MCF 10A (cell line): ENCODE results near the gene SLC22A5. TPM values are rescaled to one million over a fixed set of nuclear protein-coding genes. Genes with fewer than 3 reads are reported as not detected.

Experiments used
- BruUV-seq: library from RNA; stranded (reverse); fragments of 400-500 nt; replicated peaks from 2 replicates; lab custom pipeline; 2021; lab: Mats Ljungman, UMichigan
- CTCF ChIA-PET: fragments of 300-600 bp; sonication (Branson Sonifier 250); formaldehyde crosslinking; extraction: SDS; loops from one replicate; lab custom pipeline; 2021; ENCODE audit warnings: antibody characterized with exemption, inconsistent platforms; lab: Yijun Ruan, JAX
- POLR2A ChIA-PET: fragments of 300-600, 350-650 bp; sonication (Branson Sonifier 250); formaldehyde crosslinking; extraction: SDS; loops from one replicate; lab custom pipeline; 2020; ENCODE audit warnings: antibody characterized with exemption, inconsistent platforms; lab: Yijun Ruan, JAX
- DNase-seq: peaks from one replicate; pipeline ENCODE4 v3.0.0-alpha.2; 2018; ENCODE audit not compliant: unreplicated experiment
- H3K27ac Mint-ChIP-seq: one replicate; pipeline ENCODE4 v1.8.0; 2022; ENCODE audit warnings: mild to moderate bottlenecking, low read depth, mixed read lengths; ENCODE audit not compliant: unreplicated experiment
- H3K27me3 Mint-ChIP-seq: one replicate; pipeline ENCODE4 v1.8.0; 2022; ENCODE audit warnings: mixed read lengths; ENCODE audit not compliant: insufficient read depth, unreplicated experiment
- H3K36me3 Mint-ChIP-seq: one replicate; pipeline ENCODE4 v1.8.0; 2022; ENCODE audit warnings: mild to moderate bottlenecking, moderate library complexity, mixed read lengths; ENCODE audit not compliant: insufficient read depth, unreplicated experiment
- H3K4me1 Mint-ChIP-seq: one replicate; pipeline ENCODE4 v1.8.0; 2022; ENCODE audit warnings: mixed read lengths; ENCODE audit not compliant: insufficient read depth, unreplicated experiment
- H3K4me3 Mint-ChIP-seq: one replicate; pipeline ENCODE4 v1.8.0; 2022; ENCODE audit warnings: mild to moderate bottlenecking, moderate library complexity, mixed read lengths; ENCODE audit not compliant: unreplicated experiment
- H3K9me3 Mint-ChIP-seq: one replicate; pipeline ENCODE4 v1.8.0; 2022; ENCODE audit warnings: mixed read lengths; ENCODE audit not compliant: unreplicated experiment
- CTCF ChIP-seq: fragments of 200-600 bp; IDR thresholded peaks from one replicate; pipeline ENCODE4 v1.8.0; 2022; ENCODE audit warnings: antibody characterized with exemption, mild to moderate bottlenecking; ENCODE audit not compliant: unreplicated experiment
- intact Hi-C: fragments of 100-400 bp; cut with micrococcal nuclease; formaldehyde crosslinking; loops from 2 replicates; pipeline ENCODE4 v1.14.1; 2022
- total RNA-seq: library from RNA; stranded (reverse); gene quantifications from 2 replicates; pipeline ENCODE4 v1.2.3, GENCODE V29; 2022

The SLC22A5 gene
- total RNA-seq, 1 experiment from 2014 or later, result 167 TPM

GRCh38 chr5:132417461-132417860 is 48.0 kb downstream of the SLC22A5 start:
- Mint-ChIP-seq H3K36me3 (no peaks in the 10 kb centered on the region), H3K27ac (no peak overlapping the region), H3K4me1 (peaks cover 46% of the 10 kb centered on the region), H3K4me3 (no peak overlapping the region), H3K9me3 (no peaks in the 10 kb centered on the region), H3K27me3 (no peaks in the 10 kb centered on the region)
- no TSS peak for BruUV-seq
- DNase-seq, result no peak
- TF ChIP-seq CTCF, result no peak
- POLR2A ChIA-PET, result interaction anchor here (0.6 to 5.3 kb wide), 7 partner anchors 10 to 880 kb away, joined by 3 to 78 read pairs (median 9); partner anchors contain the start of genes IRF1 and SLC22A5
- intact Hi-C loops, result no loop called here
- CTCF ChIA-PET, result interaction anchor here (0.6 to 5.5 kb wide), 13 partner anchors 8 to 237 kb away, joined by 3 to 89 read pairs (median 3); partner anchors contain the start of gene SLC22A5

GRCh38 chr5:132417889-132418485 is 48.5 kb downstream of the SLC22A5 start:
- no peak for TF ChIP-seq CTCF
- peak overlapping the region; percentile 10 for H3K27ac Mint-ChIP-seq
- intact Hi-C loops, result loop anchor here (2.0 kb wide), 1 partner anchor 31 kb away; no protein-coding TSS in a partner anchor
- peaks cover 46% of the 10 kb centered on the region for H3K4me1 Mint-ChIP-seq
- no peak overlapping the region for H3K4me3 Mint-ChIP-seq
- H3K36me3 Mint-ChIP-seq, result no peaks in the 10 kb centered on the region
- ChIA-PET CTCF (interaction anchor here (0.6 to 5.5 kb wide), 17 partner anchors 9 to 323 kb away, joined by 3 to 89 read pairs (median 3); partner anchors contain the start of gene SLC22A5), POLR2A (interaction anchor here (0.9 to 5.3 kb wide), 8 partner anchors 9 to 124 kb away, joined by 3 to 78 read pairs (median 8); partner anchors contain the start of genes IRF1, SLC22A4 and SLC22A5)
- no peaks in the 10 kb centered on the region for H3K27me3 Mint-ChIP-seq
- no peaks in the 10 kb centered on the region for H3K9me3 Mint-ChIP-seq
- DNase-seq, result no peak
- no TSS peak for BruUV-seq

DNA sequence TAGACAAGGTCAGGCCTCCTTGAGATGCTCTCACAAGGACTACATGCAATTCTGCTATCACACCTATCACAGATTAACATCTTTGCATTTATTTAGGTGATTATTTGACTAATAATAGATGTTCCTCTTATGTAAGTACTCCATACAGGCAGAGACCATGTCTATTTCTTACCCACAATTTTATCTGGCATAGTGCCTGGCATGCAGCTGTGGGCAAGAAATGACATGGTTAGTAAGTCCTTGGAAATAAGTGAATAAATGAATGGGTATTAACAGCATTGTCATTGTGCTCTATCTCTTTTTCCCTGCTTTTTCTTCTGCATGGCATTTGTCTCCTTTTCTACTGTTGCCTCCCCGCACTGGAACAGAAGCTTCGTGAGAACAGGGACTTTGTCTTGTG is 49.4 kb downstream of the SLC22A5 start:
- POLR2A ChIA-PET, result interaction anchor here (0.6 to 5.3 kb wide), 7 partner anchors 9 to 316 kb away, joined by 3 to 78 read pairs (median 4); partner anchors contain the start of gene IRF1
- no TSS peak for BruUV-seq
- no peak overlapping the region for H3K4me3 Mint-ChIP-seq
- H3K4me1 Mint-ChIP-seq, result peaks cover 45% of the 10 kb centered on the region
- no peaks in the 10 kb centered on the region for H3K9me3 Mint-ChIP-seq
- intact Hi-C loops, result loop anchor here (1.0 to 2.0 kb wide), 6 partner anchors 32 to 82 kb away; partner anchors contain the start of gene IRF1
- no peaks in the 10 kb centered on the region for H3K27me3 Mint-ChIP-seq
- no peak overlapping the region for H3K27ac Mint-ChIP-seq
- H3K36me3 Mint-ChIP-seq, result no peaks in the 10 kb centered on the region
- no peak for TF ChIP-seq CTCF
- DNase-seq, result peak; percentile 23
- CTCF ChIA-PET, result interaction anchor here (0.6 to 5.5 kb wide), 14 partner anchors 13 to 534 kb away, joined by 3 to 89 read pairs (median 3); no protein-coding TSS in a partner anchor
